ENCODE data around the gene TMED9. TPM values are rescaled to one million over a fixed set of nuclear protein-coding genes. Genes with fewer than 3 reads are reported as not detected.
A peak's percentile ranks its signal among the peaks of the same experiment; 100 is the strongest.

Gene TMED9
- total RNA-seq, 4 donors from 2014 or later, result 34.4 to 85.9 (median 70.9) TPM

GRCh38 chr5:177608243-177609075 lies 16.5 kb downstream of the TMED9 start:
- DNase-seq, result no peak
- no peak overlapping the region for H3K4me3 ChIP-seq
- no peaks in the 10 kb centered on the region for H3K9me3 ChIP-seq
- intact Hi-C loops (cut with DNase I; ENCODE audit: low total_unique reads) (no loop called here), in situ Hi-C loops (cut with MboI; ENCODE audit: low pct_ligation_motif_present in 1 of 4, low pct_unique_long_range_greater_than_20kb in 1 of 4, low sequenced_read_pairs in 3 of 4) (loop anchor here in 1 of 4 donors (25.0 kb wide), 1 partner anchor 454 kb away; no protein-coding TSS in a partner anchor)
- H3K27me3 ChIP-seq, result no peaks in the 10 kb centered on the region
- WGBS, 2 donors (ENCODE audit: low coverage in 1 of 2), result 90% methylated on average over 34 of the region's 37 CpGs; no CpG with 5 or more reads in 1 of the 2 donors
- H3K36me3 ChIP-seq, result no peaks in the 10 kb centered on the region
- peaks cover 0 to 18% (median 15%) of the 10 kb centered on the region in 4 donors for H3K4me1 ChIP-seq
- no peak overlapping the region for H3K27ac ChIP-seq
- TF ChIP-seq POLR2AphosphoS5 (IDR thresholded peaks at IDR 0.05) (no peak), POLR2A (IDR thresholded peaks at IDR 0.05) (no peak), EP300 (IDR thresholded peaks at IDR 0.05; ENCODE audit: low read depth) (no peak), CTCF (IDR thresholded peaks at IDR 0.05) (no peak)

GRCh38 chr5:177609076-177610059 lies 17.4 kb downstream of the TMED9 start:
- Histone ChIP-seq H3K27ac (no peak overlapping the region), H3K4me1 (peaks cover 0 to 17% (median 15%) of the 10 kb centered on the region in 4 donors), H3K9me3 (no peaks in the 10 kb centered on the region), H3K4me3 (no peak overlapping the region), H3K27me3 (no peaks in the 10 kb centered on the region), H3K36me3 (no peaks in the 10 kb centered on the region)
- DNase-seq, result no peak
- in situ Hi-C loops (cut with MboI; ENCODE audit: low pct_ligation_motif_present in 1 of 4, low pct_unique_long_range_greater_than_20kb in 1 of 4, low sequenced_read_pairs in 3 of 4), result loop anchor here in 1 of 4 donors (25.0 kb wide), 1 partner anchor 453 kb away; no protein-coding TSS in a partner anchor
- TF ChIP-seq CTCF (IDR thresholded peaks at IDR 0.05) (no peak), POLR2A (IDR thresholded peaks at IDR 0.05) (peak; percentile 10), POLR2AphosphoS5 (IDR thresholded peaks at IDR 0.05) (peak in 1 of 3 donors; percentile 11)
- WGBS, 2 donors (ENCODE audit: low coverage in 1 of 2), result 75% methylated on average over 19 of the region's 21 CpGs; no CpG with 5 or more reads in 1 of the 2 donors
- intact Hi-C loops (cut with DNase I; ENCODE audit: low total_unique reads), result no loop called here

- H3K36me3 ChIP-seq, result no peaks in the 10 kb centered on the region
- H3K4me3 ChIP-seq, result no peak overlapping the region
- WGBS, 2 donors (ENCODE audit: low coverage in 1 of 2), result 78 to 88% methylated on average over 5 to 12 of the region's 13 CpGs
- in situ Hi-C loops (cut with MboI; ENCODE audit: low pct_ligation_motif_present in 1 of 4, low pct_unique_long_range_greater_than_20kb in 1 of 4, low sequenced_read_pairs in 3 of 4) (loop anchor here in 1 of 4 donors (25.0 kb wide), 1 partner anchor 452 kb away; no protein-coding TSS in a partner anchor), intact Hi-C loops (cut with DNase I; ENCODE audit: low total_unique reads) (no loop called here)
- no peak overlapping the region for H3K27ac ChIP-seq
- no peaks in the 10 kb centered on the region for H3K9me3 ChIP-seq
- no peaks in the 10 kb centered on the region for H3K27me3 ChIP-seq
- no peak for DNase-seq
- TF ChIP-seq POLR2A (IDR thresholded peaks at IDR 0.05) (no peak), EP300 (IDR thresholded peaks at IDR 0.05; ENCODE audit: low read depth) (no peak), CTCF (IDR thresholded peaks at IDR 0.05) (no peak), POLR2AphosphoS5 (IDR thresholded peaks at IDR 0.05) (no peak)
- H3K4me1 ChIP-seq, result peaks cover 0 to 10% (median 9%) of the 10 kb centered on the region in 4 donors
Observed at GRCh38 chr5:177610131-177610769, 18.2 kb downstream of the TMED9 start.

All from transverse colon (tissue), 4 donors.